Measurements from ENCODE around the gene OTUD7B. TPM values are rescaled to one million over a fixed set of nuclear protein-coding genes. Genes with fewer than 3 reads are reported as not detected.

OTUD7B gene
- total RNA-seq, 1 donor from 2014 or later = 7.2 TPM

DNA sequence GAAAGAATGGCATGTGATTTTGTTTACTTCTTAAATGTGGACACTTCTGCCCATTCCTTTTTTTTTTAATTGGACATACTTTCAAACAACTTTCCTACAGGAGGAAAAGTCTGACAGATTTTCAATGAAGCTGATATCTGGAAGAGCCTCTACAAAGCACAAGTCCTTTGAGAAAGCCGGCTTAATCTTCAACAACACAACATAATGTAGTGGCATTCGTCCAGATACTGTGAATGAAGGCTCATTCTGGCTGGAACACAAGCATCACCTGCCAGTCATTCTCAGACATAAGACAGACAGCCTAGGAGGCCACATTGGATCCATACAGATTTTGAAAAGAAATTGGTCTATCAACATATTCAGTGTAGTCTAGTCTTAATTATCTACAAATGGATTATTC, 4.9 kb downstream of the OTUD7B start:
- DNase-seq (ENCODE audit: low read depth) = no peak
- no peak overlapping the region for H3K4me3 ChIP-seq (ENCODE audit: low read depth, low read length)
- no peak for TF ChIP-seq CTCF (conservative IDR thresholded peaks at IDR 0.05; ENCODE audit: low read depth, low read length)

DNA sequence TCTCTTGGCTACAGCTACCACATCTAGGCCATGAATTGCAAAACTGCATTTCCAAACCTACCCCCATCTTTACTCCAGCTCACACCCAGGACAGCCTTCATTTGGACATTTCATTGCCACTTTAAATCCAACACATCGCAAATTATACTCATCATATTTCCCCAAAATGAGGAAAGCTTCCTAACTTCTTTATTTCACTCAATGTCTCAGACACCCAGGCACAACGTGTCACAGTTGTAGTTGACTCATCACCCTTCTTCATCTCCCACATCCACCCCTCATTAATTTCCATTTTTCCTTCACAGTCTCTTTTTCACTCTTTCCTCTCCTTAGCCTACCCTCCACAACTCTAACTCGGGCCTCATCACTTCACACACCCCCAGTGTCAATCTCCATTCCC, 6.7 kb downstream of the OTUD7B start:
- no peak for TF ChIP-seq CTCF (conservative IDR thresholded peaks at IDR 0.05; ENCODE audit: low read depth, low read length)
- no peak overlapping the region for H3K4me3 ChIP-seq (ENCODE audit: low read depth, low read length)
- no peak for DNase-seq (ENCODE audit: low read depth)

GRCh38 chr1:150002217-150002616, 8.3 kb downstream of the OTUD7B start:
- no peak for TF ChIP-seq CTCF (conservative IDR thresholded peaks at IDR 0.05; ENCODE audit: low read depth, low read length)
- DNase-seq (ENCODE audit: low read depth) = no peak

DNA sequence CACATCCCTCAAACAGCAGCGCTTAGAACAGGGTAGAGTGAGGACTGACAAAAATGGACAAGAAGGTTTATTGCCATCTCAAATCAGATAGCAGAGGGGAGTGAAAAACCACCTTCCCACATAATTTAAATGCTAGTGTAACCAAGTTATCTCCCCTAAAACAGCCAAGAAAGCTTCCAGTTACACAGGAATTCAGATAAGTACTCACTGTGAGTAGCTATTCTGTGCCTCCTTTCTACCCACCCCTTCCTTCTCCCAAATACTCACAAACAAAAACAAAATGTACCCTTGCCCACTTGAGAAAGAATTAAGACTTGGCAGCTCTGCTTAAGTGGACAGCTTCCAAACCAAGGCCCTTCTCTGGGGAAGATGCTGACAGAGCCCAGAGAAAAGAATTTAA, 9.1 kb downstream of the OTUD7B start:
- DNase-seq (ENCODE audit: low read depth) = no peak
- TF ChIP-seq CTCF (conservative IDR thresholded peaks at IDR 0.05; ENCODE audit: low read depth, low read length) = no peak
- no peak overlapping the region for H3K4me3 ChIP-seq (ENCODE audit: low read depth, low read length)

More at GRCh38 chr1:150002217-150002616, 8.3 kb downstream of the OTUD7B start:
- H3K4me3 ChIP-seq (ENCODE audit: low read depth, low read length) = no peak overlapping the region

- TF ChIP-seq CTCF (conservative IDR thresholded peaks at IDR 0.05; ENCODE audit: low read depth, low read length) = no peak
- DNase-seq (ENCODE audit: low read depth) = no peak
Observed at GRCh38 chr1:149997585-149998262, 12.8 kb downstream of the OTUD7B start.

DNA sequence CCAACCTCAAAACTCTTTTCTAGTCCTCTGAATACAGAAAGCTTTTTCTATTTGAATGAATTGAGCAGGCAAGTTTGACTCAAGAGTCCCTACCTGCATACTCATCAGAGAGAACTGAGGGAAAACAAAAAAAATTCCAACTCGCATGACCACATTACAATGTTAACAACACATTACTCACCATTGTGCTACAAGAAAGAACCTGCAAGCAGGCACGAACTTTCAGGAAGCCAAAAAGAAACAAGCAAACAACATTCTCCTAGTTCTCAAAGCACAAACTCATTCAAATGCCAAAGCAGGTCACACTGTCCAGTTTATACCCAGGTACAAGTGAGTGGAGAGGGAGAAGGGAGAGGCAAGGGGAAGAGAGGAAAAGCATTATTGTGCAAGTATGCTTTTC, 14.6 kb downstream of the OTUD7B start:
- peak; percentile 92 for DNase-seq (ENCODE audit: low read depth)
- H3K4me3 ChIP-seq (ENCODE audit: low read depth, low read length) = no peak overlapping the region
- no peak for TF ChIP-seq CTCF (conservative IDR thresholded peaks at IDR 0.05; ENCODE audit: low read depth, low read length)

More at GRCh38 chr1:149997585-149998262, 12.8 kb downstream of the OTUD7B start:
- no peak overlapping the region for H3K4me3 ChIP-seq (ENCODE audit: low read depth, low read length)

DNA sequence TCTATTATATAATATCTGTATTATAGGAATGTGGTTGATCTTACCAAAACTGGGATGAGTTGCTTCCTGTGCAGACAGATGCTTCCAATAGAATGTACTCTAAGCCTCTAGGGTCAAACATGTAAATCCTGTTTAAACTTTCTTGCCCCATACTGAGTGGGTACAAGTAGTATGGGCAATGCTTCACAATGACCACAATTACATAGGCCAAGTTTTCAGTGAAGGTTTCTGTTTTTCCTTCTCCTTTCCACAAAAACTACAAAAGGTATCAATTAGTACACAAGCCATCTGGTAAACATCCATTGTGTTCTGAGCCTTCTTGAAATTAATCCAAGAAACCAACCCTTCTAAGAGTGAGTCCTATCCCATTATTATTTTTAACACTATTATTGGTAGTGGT, 16.8 kb downstream of the OTUD7B start:
- H3K4me3 ChIP-seq (ENCODE audit: low read depth, low read length) = no peak overlapping the region
- no peak for DNase-seq (ENCODE audit: low read depth)
- no peak for TF ChIP-seq CTCF (conservative IDR thresholded peaks at IDR 0.05; ENCODE audit: low read depth, low read length)
